ENCODE measurements around the gene SPRYD7. TPM values are rescaled to one million over a fixed set of nuclear protein-coding genes. Genes with fewer than 3 reads are reported as not detected.

Gene SPRYD7
- total RNA-seq, 1 experiment from 2014 or later = 6.2 TPM

DNA sequence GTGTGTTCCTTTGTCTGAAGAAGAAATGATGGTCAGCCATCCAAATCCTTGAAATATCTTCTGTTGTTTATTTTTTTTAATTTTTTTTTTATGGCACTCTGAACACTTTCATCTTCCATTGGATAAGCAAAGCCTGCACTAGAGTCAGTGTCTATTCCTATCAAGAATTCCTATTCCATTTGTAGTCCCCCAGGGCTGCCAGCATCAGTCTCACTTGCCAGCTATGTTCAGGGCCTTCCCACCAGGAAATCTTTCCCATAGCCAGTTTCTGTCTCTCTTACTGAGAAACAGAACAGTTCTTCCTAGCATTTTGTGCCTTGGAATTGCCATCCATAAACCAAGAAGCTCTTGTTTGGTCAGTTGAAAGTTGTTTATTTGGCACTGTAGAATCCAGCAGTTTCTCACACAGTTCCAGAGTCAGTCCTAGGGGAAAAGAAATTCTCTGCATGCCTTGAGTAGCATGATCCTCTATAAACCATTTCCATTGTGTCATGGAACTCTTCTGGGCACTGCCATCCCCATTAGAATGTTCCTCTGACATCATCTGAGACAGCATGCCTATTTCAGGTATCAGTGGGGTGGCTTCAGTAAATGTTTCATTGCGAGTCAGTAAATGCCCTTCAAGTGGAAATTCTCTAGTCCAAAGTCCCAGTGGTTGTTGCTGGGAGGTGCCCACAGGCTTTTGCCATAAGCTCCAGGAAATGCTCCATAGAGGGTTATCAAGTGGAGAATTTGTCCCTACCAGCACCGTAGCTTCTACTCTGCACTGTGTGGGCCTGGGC, 18.7 kb upstream of the SPRYD7 start:
- no peak for TF ChIP-seq SIN3A (IDR thresholded peaks at IDR 0.05; ENCODE audit: borderline replicate concordance, insufficient read depth, low read depth, low read length)
- CTCF ChIA-PET = no interaction called here
- Histone ChIP-seq H3K9me3 (ENCODE audit: control insufficient read depth, insufficient read depth, low read depth, low read length) (no peaks in the 10 kb centered on the region), H3K27ac (ENCODE audit: low read length) (no peak overlapping the region), H3K4me3 (ENCODE audit: low read depth in 2 of 2, low read length in 2 of 2) (no peak overlapping the region), H3K4me1 (ENCODE audit: control insufficient read depth, insufficient read depth, low read length) (no peaks in the 10 kb centered on the region), H3K36me3 (ENCODE audit: control insufficient read depth, insufficient read depth, low read length) (no peaks in the 10 kb centered on the region), H3K27me3 (ENCODE audit: control insufficient read depth, insufficient read depth, low read length) (no peaks in the 10 kb centered on the region)
- POLR2A ChIA-PET = interaction anchor here (0.8 kb wide), 1 partner anchor 19 kb away, joined by 3 read pairs; no protein-coding TSS in a partner anchor
- no TSS peak for BruUV-seq (replicated peaks)
- ATAC-seq = 0 out of 2 replicates have a peak, but pooled peaks have one; percentile 34
- no peak for DNase-seq (ENCODE audit: low read depth, low spot score)
- in situ Hi-C loops (cut with HindIII; ENCODE audit: low pct_unique_long_range_greater_than_20kb, low sequenced_read_pairs) (no loop called here), intact Hi-C loops (cut with micrococcal nuclease; ENCODE audit: unreplicated experiment) (no loop called here)

DNA sequence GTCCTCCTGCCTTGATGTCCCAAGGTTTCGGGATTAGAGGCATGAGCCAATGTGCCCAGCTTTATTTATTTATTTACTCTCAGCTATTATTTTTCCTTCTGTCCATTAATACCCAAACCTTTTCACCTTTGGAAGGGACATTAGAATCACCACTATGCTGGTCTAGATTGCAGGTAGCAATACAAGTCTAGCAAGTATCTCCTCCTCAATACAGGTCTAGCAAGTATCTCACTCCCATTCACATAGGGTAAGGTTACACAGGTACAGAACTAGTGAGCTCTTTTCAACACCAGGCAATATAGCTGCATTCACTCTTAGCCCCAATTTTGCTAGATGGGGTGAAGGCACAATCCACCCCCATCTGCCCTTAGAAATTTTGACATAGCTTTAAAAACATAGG, 17.4 kb upstream of the SPRYD7 start:
- in situ Hi-C loops (cut with HindIII; ENCODE audit: low pct_unique_long_range_greater_than_20kb, low sequenced_read_pairs) (no loop called here), intact Hi-C loops (cut with micrococcal nuclease; ENCODE audit: unreplicated experiment) (no loop called here)
- Histone ChIP-seq H3K27ac (ENCODE audit: low read length) (no peak overlapping the region), H3K4me1 (ENCODE audit: control insufficient read depth, insufficient read depth, low read length) (no peaks in the 10 kb centered on the region), H3K9me3 (ENCODE audit: control insufficient read depth, insufficient read depth, low read depth, low read length) (no peaks in the 10 kb centered on the region), H3K27me3 (ENCODE audit: control insufficient read depth, insufficient read depth, low read length) (no peaks in the 10 kb centered on the region), H3K36me3 (ENCODE audit: control insufficient read depth, insufficient read depth, low read length) (no peaks in the 10 kb centered on the region), H3K4me3 (ENCODE audit: low read depth in 2 of 2, low read length in 2 of 2) (no peak overlapping the region)
- CTCF ChIA-PET = no interaction called here
- no peak for DNase-seq (ENCODE audit: low read depth, low spot score)
- TF ChIP-seq SIN3A (IDR thresholded peaks at IDR 0.05; ENCODE audit: borderline replicate concordance, insufficient read depth, low read depth, low read length) (no peak), TCF7L2 (IDR thresholded peaks at IDR 0.05; ENCODE audit: low read depth, low read length) (no peak), POLR2AphosphoS5 (IDR thresholded peaks at IDR 0.05; ENCODE audit: low read depth, low read length) (no peak)
- TF ChIP-seq, protein P1, sequence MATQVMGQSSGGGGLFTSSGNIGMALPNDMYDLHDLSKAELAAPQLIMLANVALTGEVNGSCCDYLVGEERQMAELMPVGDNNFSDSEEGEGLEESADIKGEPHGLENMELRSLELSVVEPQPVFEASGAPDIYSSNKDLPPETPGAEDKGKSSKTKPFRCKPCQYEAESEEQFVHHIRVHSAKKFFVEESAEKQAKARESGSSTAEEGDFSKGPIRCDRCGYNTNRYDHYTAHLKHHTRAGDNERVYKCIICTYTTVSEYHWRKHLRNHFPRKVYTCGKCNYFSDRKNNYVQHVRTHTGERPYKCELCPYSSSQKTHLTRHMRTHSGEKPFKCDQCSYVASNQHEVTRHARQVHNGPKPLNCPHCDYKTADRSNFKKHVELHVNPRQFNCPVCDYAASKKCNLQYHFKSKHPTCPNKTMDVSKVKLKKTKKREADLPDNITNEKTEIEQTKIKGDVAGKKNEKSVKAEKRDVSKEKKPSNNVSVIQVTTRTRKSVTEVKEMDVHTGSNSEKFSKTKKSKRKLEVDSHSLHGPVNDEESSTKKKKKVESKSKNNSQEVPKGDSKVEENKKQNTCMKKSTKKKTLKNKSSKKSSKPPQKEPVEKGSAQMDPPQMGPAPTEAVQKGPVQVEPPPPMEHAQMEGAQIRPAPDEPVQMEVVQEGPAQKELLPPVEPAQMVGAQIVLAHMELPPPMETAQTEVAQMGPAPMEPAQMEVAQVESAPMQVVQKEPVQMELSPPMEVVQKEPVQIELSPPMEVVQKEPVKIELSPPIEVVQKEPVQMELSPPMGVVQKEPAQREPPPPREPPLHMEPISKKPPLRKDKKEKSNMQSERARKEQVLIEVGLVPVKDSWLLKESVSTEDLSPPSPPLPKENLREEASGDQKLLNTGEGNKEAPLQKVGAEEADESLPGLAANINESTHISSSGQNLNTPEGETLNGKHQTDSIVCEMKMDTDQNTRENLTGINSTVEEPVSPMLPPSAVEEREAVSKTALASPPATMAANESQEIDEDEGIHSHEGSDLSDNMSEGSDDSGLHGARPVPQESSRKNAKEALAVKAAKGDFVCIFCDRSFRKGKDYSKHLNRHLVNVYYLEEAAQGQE (IDR thresholded peaks at IDR 0.05; ENCODE audit: insufficient read depth in 1 of 2, low read depth in 2 of 2, low read length in 1 of 2) = no peak
- TF ChIP-seq, protein P2, sequence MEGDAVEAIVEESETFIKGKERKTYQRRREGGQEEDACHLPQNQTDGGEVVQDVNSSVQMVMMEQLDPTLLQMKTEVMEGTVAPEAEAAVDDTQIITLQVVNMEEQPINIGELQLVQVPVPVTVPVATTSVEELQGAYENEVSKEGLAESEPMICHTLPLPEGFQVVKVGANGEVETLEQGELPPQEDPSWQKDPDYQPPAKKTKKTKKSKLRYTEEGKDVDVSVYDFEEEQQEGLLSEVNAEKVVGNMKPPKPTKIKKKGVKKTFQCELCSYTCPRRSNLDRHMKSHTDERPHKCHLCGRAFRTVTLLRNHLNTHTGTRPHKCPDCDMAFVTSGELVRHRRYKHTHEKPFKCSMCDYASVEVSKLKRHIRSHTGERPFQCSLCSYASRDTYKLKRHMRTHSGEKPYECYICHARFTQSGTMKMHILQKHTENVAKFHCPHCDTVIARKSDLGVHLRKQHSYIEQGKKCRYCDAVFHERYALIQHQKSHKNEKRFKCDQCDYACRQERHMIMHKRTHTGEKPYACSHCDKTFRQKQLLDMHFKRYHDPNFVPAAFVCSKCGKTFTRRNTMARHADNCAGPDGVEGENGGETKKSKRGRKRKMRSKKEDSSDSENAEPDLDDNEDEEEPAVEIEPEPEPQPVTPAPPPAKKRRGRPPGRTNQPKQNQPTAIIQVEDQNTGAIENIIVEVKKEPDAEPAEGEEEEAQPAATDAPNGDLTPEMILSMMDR (IDR thresholded peaks at IDR 0.05) = no peak
- ATAC-seq = no peak
- POLR2A ChIA-PET = no interaction called here
- BruUV-seq (replicated peaks) = no TSS peak

Measured in Panc1 (cell line).